C4-2B (cell line): ENCODE measurements around the gene ZCCHC2.
A peak's percentile ranks its signal among the peaks of the same experiment; 100 is the strongest.

Experiments used
- CTCF ChIP-seq: fragments of 450-650 bp; conservative IDR thresholded peaks from 2 replicates; pipeline ENCODE4 v1.5.1; 2017; ENCODE audit warnings: mild to moderate bottlenecking
- ZFX ChIP-seq: fragments of 450-650 bp; IDR thresholded peaks from 2 replicates; pipeline ENCODE4 v1.6.1; 2017

GRCh38 chr18:62566199-62566598 lies 43.4 kb downstream of the ZCCHC2 start:
- TF ChIP-seq CTCF, result 0 out of 2 replicates have a peak, but pooled peaks have one; percentile 12
- TF ChIP-seq ZFX, result no peak
